GM10248 (cell line): ENCODE results near the gene UGP2.

ENCODE experiments used
- CTCF ChIA-PET: fragments of 300-600 bp; sonication (Branson Sonifier 250); formaldehyde crosslinking; extraction: SDS; loops from one replicate; lab custom pipeline; 2021; ENCODE audit warnings: antibody characterized with exemption; lab: Yijun Ruan, JAX
- POLR2A ChIA-PET: fragments of 350-650 bp; sonication (Branson Sonifier 250); formaldehyde crosslinking; extraction: SDS; loops from one replicate; lab custom pipeline; 2020; ENCODE audit warnings: antibody characterized with exemption; lab: Yijun Ruan, JAX
- DNase-seq: peaks from one replicate; pipeline ENCODE4 v3.0.0; 2012; ENCODE audit errors: extremely low spot score
- CTCF ChIP-seq: IDR thresholded peaks from 2 replicates; pipeline ENCODE4 v1.5.1; 2012; ENCODE audit warnings: mild to moderate bottlenecking, low read depth; ENCODE audit errors: extremely low read depth, missing control alignments, control extremely low read depth

The UGP2 gene

GRCh38 chr2:63850204-63850571 is 8.5 kb downstream of the UGP2 start:
- POLR2A ChIA-PET = interaction anchor here (1.5 kb wide), 1 partner anchor 9 kb away, joined by 4 read pairs; the partner anchor contains the start of gene UGP2
- no peak for TF ChIP-seq CTCF
- CTCF ChIA-PET = interaction anchor here (1.0 to 2.0 kb wide), 2 partner anchors 10 to 16 kb away, joined by 3 to 6 read pairs; no protein-coding TSS in a partner anchor
- no peak for DNase-seq

- ChIA-PET CTCF (interaction anchor here (0.7 to 3.2 kb wide), 5 partner anchors 9 to 152 kb away, joined by 3 to 9 read pairs (median 5); partner anchors contain the start of gene UGP2), POLR2A (interaction anchor here (1.5 kb wide), 1 partner anchor 9 kb away, joined by 4 read pairs; the partner anchor contains the start of gene UGP2)
- TF ChIP-seq CTCF = no peak
- no peak for DNase-seq
These were observed 9.0 kb downstream of the UGP2 start for GRCh38 chr2:63850649-63851048.

GRCh38 chr2:63851691-63852311 is 10.1 kb downstream of the UGP2 start:
- ChIA-PET CTCF (interaction anchor here (1.2 to 5.1 kb wide), 5 partner anchors 9 to 153 kb away, joined by 4 to 36 read pairs (median 8); partner anchors contain the start of gene UGP2), POLR2A (interaction anchor here (1.5 kb wide), 1 partner anchor 10 kb away, joined by 4 read pairs; the partner anchor contains the start of gene UGP2)
- no peak for DNase-seq
- TF ChIP-seq CTCF = no peak

GRCh38 chr2:63853527-63854310 is 12.0 kb downstream of the UGP2 start:
- ChIA-PET CTCF (interaction anchor here (0.7 to 5.1 kb wide), 10 partner anchors 10 to 1396 kb away, joined by 3 to 36 read pairs (median 6); partner anchors contain the start of gene UGP2), POLR2A (no interaction called here)
- DNase-seq = no peak
- no peak for TF ChIP-seq CTCF

GRCh38 chr2:63855418-63856302 is 14.0 kb downstream of the UGP2 start:
- TF ChIP-seq CTCF = no peak
- no peak for DNase-seq
- ChIA-PET POLR2A (no interaction called here), CTCF (interaction anchor here (0.9 to 5.1 kb wide), 9 partner anchors 9 to 163 kb away, joined by 3 to 36 read pairs (median 5); partner anchors contain the start of gene UGP2)

- ChIA-PET POLR2A (no interaction called here), CTCF (interaction anchor here (0.9 to 5.1 kb wide), 6 partner anchors 9 to 157 kb away, joined by 3 to 36 read pairs (median 5); partner anchors contain the start of gene UGP2)
- no peak for TF ChIP-seq CTCF
These were observed 14.6 kb downstream of the UGP2 start for GRCh38 chr2:63856303-63856603.

More at GRCh38 chr2:63856303-63856603, 14.6 kb downstream of the UGP2 start:
- no peak for DNase-seq
